ENCODE measurements around the gene ZBTB34.
A peak's percentile ranks its signal among the peaks of the same experiment; 100 is the strongest.

The ZBTB34 gene

GRCh38 chr9:126847051-126847450 is 13.4 kb upstream of the ZBTB34 start:
- no peak for DNase-seq

GRCh38 chr9:126849591-126850225 is 10.7 kb upstream of the ZBTB34 start:
- DNase-seq, result no peak

GRCh38 chr9:126851286-126851880 is 9.1 kb upstream of the ZBTB34 start:
- no peak for DNase-seq

- DNase-seq, result no peak
Measured at GRCh38 chr9:126852086-126852688, 8.3 kb upstream of the ZBTB34 start.

GRCh38 chr9:126853667-126854066 is 6.8 kb upstream of the ZBTB34 start:
- DNase-seq, result no peak

GRCh38 chr9:126854734-126855133 is 5.7 kb upstream of the ZBTB34 start:
- DNase-seq, result no peak

GRCh38 chr9:126856326-126856877 is 4.0 kb upstream of the ZBTB34 start:
- DNase-seq, result no peak

GRCh38 chr9:126857261-126857960 is 3.0 kb upstream of the ZBTB34 start:
- DNase-seq, result no peak

GRCh38 chr9:126859111-126859510 is 1.3 kb upstream of the ZBTB34 start:
- no peak for DNase-seq

GRCh38 chr9:126860757-126861466 is 473 bp downstream of the ZBTB34 start:
- DNase-seq, result no peak

- no peak for DNase-seq
Measured at GRCh38 chr9:126861707-126862103, 1.3 kb downstream of the ZBTB34 start.

GRCh38 chr9:126862104-126862761 is 1.8 kb downstream of the ZBTB34 start:
- no peak for DNase-seq

GRCh38 chr9:126864771-126865170 is 4.3 kb downstream of the ZBTB34 start:
- no peak for DNase-seq

- DNase-seq, result no peak
Measured at GRCh38 chr9:126869368-126869767, 8.9 kb downstream of the ZBTB34 start.

GRCh38 chr9:126872516-126872915 is 12.1 kb downstream of the ZBTB34 start:
- peak; percentile 10 for DNase-seq

GRCh38 chr9:126874546-126875314 is 14.3 kb downstream of the ZBTB34 start:
- DNase-seq, result no peak

GRCh38 chr9:126875756-126876510 is 15.5 kb downstream of the ZBTB34 start:
- DNase-seq, result no peak

- no peak for DNase-seq
Measured at GRCh38 chr9:126876531-126876930, 16.1 kb downstream of the ZBTB34 start.

GRCh38 chr9:126877418-126877817 is 17.0 kb downstream of the ZBTB34 start:
- no peak for DNase-seq

GRCh38 chr9:126879288-126879687 is 18.8 kb downstream of the ZBTB34 start:
- DNase-seq, result no peak

Data from activated CD4-positive, alpha-beta T cell treated with anti-CD3 and anti-CD28 coated beads, Interleukin-2, amount 50 U/mL, for 16 hours (primary cell).